Calu3 (cell line): Measurements from ENCODE around the gene STAC3. TPM values are rescaled to one million over a fixed set of nuclear protein-coding genes. Genes with fewer than 3 reads are reported as not detected.

Source experiments
- BruUV-seq: library from RNA; stranded (reverse); fragments of 400-500 nt; replicated peaks from 2 replicates; lab custom pipeline; 2021; lab: Mats Ljungman, UMichigan
- CTCF ChIA-PET: fragments of 300-600 bp; sonication (Branson Sonifier 250); formaldehyde crosslinking; loops from one replicate; lab custom pipeline; 2022; ENCODE audit warnings: antibody characterized with exemption; lab: Charles Lee
- DNase-seq: peaks from one replicate; pipeline ENCODE4 v3.0.0; 2022
- H3K27ac Mint-ChIP-seq: one replicate; pipeline ENCODE4 v1.8.0; 2022; ENCODE audit warnings: mixed read lengths; ENCODE audit not compliant: unreplicated experiment
- H3K27me3 Mint-ChIP-seq: one replicate; pipeline ENCODE4 v1.8.0; 2022; ENCODE audit warnings: mixed read lengths; ENCODE audit not compliant: unreplicated experiment
- H3K36me3 Mint-ChIP-seq: one replicate; pipeline ENCODE4 v1.8.0; 2022; ENCODE audit warnings: mild to moderate bottlenecking, moderate library complexity, mixed read lengths; ENCODE audit not compliant: insufficient read depth, unreplicated experiment
- H3K4me1 Mint-ChIP-seq: one replicate; pipeline ENCODE4 v1.8.0; 2022; ENCODE audit warnings: mild to moderate bottlenecking, low read depth, mixed read lengths; ENCODE audit not compliant: unreplicated experiment
- H3K4me3 Mint-ChIP-seq: one replicate; pipeline ENCODE4 v1.8.0; 2022; ENCODE audit warnings: mild to moderate bottlenecking, low read depth, moderate library complexity, mixed read lengths; ENCODE audit not compliant: unreplicated experiment
- H3K9me3 Mint-ChIP-seq: one replicate; pipeline ENCODE4 v1.8.0; 2022; ENCODE audit warnings: low read depth, mixed read lengths; ENCODE audit not compliant: unreplicated experiment
- intact Hi-C: fragments of 100-400 bp; cut with micrococcal nuclease; formaldehyde crosslinking; loops from one replicate; pipeline ENCODE4 v1.10.0; 2022; ENCODE audit not compliant: unreplicated experiment
- total RNA-seq: library from RNA; stranded (reverse); gene quantifications from 2 replicates; pipeline ENCODE4 v1.2.3, GENCODE V29; 2022
- TF ChIP-seq, protein P1 (sequence below): fragments of 200-600 bp; IDR thresholded peaks from one replicate; pipeline ENCODE4 v1.8.0; 2022; ENCODE audit warnings: antibody characterized with exemption; ENCODE audit not compliant: unreplicated experiment

STAC3 gene
- total RNA-seq, 1 experiment from 2014 or later, result 5.0 TPM

DNA sequence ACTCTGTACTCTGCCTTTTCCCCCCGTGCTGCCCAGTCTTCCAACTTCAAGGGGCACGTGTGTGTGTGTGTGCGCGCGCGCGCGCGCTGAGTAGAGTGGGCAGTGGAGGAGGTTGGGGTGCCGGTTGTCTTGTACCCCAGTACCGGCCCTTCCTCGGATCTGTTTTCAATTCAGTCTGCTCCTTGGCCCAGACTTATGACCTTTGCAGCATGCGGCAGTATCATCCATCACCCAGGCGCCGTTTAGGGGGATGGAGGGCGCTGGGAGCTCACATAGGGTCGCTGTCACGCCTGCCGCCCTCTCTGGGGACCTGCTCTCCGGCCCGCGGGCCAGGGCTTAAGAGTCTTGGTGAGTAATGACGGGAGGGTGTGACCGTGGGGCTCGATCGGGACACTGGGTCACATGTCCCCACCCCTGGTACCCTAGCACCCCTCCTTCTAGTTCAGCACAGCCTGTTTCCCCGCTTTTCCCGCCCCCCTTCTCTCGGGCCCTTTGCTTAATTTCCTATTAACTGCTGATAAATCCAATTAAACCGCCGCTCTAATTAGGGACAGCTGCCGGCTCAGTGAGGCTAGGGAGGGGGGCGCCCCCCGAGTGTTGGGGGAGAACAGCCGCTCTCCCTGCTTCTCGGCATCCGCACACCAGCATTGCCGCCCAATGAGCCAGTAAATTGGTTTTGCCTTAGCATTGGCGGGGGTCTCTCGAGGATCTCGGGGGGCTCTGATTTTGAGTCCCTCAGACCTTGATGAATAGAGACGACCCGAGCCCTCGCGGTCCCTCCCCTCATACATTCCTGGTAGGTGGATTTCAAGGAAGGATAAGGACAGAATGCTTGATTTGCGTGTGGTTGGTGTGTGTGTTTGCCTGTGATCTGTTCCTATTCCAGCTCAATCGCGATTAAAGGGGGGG is 9.3 kb downstream of the STAC3 start:
- CTCF ChIA-PET, result interaction anchor here (1.3 to 2.0 kb wide), 4 partner anchors 10 to 217 kb away, joined by 3 to 13 read pairs (median 6); partner anchors contain the start of gene SHMT2
- TF ChIP-seq, protein P1, sequence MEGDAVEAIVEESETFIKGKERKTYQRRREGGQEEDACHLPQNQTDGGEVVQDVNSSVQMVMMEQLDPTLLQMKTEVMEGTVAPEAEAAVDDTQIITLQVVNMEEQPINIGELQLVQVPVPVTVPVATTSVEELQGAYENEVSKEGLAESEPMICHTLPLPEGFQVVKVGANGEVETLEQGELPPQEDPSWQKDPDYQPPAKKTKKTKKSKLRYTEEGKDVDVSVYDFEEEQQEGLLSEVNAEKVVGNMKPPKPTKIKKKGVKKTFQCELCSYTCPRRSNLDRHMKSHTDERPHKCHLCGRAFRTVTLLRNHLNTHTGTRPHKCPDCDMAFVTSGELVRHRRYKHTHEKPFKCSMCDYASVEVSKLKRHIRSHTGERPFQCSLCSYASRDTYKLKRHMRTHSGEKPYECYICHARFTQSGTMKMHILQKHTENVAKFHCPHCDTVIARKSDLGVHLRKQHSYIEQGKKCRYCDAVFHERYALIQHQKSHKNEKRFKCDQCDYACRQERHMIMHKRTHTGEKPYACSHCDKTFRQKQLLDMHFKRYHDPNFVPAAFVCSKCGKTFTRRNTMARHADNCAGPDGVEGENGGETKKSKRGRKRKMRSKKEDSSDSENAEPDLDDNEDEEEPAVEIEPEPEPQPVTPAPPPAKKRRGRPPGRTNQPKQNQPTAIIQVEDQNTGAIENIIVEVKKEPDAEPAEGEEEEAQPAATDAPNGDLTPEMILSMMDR, result no peak
- H3K36me3 Mint-ChIP-seq, result peaks cover 75% of the 10 kb centered on the region
- H3K27ac Mint-ChIP-seq, result no peak overlapping the region
- no TSS peak for BruUV-seq
- peaks cover 51% of the 10 kb centered on the region for H3K27me3 Mint-ChIP-seq
- DNase-seq, result no peak
- peak overlapping the region; percentile 82 for H3K4me3 Mint-ChIP-seq
- intact Hi-C loops, result no loop called here
- H3K4me1 Mint-ChIP-seq, result peaks cover 30% of the 10 kb centered on the region
- H3K9me3 Mint-ChIP-seq, result no peaks in the 10 kb centered on the region

DNA sequence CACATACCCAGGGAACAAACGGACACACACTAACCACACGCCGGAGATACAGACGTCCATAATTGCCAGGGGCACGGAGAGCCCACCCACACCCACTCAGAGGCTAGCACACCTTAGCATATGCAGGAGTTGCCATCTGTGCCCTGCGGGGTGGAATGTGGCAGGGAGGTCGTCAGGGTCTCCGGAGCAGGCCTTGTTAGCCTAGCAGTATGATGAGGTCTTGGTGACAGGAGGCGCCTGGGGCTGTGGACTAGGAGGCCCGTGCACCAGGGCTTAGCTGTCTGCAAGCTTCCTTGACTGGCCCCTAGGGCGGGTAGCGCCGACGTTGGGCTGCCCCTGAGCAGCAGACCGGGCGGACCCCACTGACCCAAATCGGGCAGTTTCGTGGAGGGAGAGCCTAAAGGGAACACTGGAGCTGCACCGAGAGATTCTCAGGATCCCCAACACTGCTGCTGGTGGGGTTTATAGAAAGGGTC is 10.0 kb downstream of the STAC3 start:
- BruUV-seq, result no TSS peak
- DNase-seq, result no peak
- TF ChIP-seq, protein P1, result no peak
- Mint-ChIP-seq H3K36me3 (peaks cover 80% of the 10 kb centered on the region), H3K27ac (peak overlapping the region; percentile 40), H3K27me3 (peaks cover 51% of the 10 kb centered on the region), H3K4me3 (peak overlapping the region; percentile 82), H3K9me3 (no peaks in the 10 kb centered on the region), H3K4me1 (peaks cover 30% of the 10 kb centered on the region)
- CTCF ChIA-PET, result interaction anchor here (0.6 to 2.2 kb wide), 3 partner anchors 11 to 275 kb away, joined by 3 to 14 read pairs (median 3); partner anchors contain the start of gene SHMT2
- intact Hi-C loops, result loop anchor here (1.0 kb wide), 1 partner anchor 28 kb away; no protein-coding TSS in a partner anchor

DNA sequence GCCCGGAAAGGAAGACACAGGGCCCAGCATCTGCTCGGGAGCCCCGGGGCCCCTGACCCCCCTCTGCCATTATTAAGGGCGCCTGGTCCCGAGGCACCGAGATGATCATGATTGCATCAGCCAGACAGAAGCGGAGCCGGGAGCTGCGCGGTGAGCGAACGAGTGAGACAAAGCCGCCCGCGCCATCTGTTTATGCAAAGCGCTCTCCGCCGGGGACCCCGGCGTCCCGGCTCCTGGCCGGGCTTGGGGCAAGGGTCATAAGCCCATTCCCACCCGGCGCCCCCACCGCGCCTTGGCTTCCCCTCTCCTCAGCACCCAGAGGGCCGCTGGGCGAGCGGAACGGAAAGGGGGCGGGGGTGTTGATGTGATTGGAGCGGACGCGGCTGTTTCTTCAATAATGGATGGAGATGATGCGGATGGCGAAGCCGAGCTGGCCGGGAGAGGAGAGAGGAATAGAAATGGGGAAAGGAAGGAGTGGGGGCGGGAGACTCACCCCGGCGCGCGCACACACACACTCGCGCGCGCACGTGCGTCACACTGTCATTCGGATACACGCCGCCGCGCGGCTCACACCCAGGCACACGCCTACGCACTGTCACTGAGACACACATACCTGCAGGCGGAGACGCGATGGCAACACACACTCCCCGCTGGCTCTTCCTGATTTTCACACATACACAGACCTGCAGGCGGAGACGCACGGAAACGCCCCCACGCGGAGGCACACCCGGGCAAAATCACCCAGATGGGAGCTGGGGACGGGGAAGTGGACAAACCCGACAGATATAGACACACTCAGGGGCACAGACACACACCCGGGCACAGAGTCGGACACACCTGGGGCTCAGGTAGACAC is 10.7 kb downstream of the STAC3 start:
- Mint-ChIP-seq H3K27ac (peak overlapping the region; percentile 40), H3K4me1 (peaks cover 30% of the 10 kb centered on the region), H3K27me3 (peaks cover 51% of the 10 kb centered on the region), H3K4me3 (peak overlapping the region; percentile 82), H3K9me3 (no peaks in the 10 kb centered on the region), H3K36me3 (peaks cover 85% of the 10 kb centered on the region)
- BruUV-seq, result no TSS peak
- CTCF ChIA-PET, result interaction anchor here (0.6 to 2.2 kb wide), 5 partner anchors 11 to 276 kb away, joined by 3 to 14 read pairs (median 3); partner anchors contain the start of gene SHMT2
- intact Hi-C loops, result loop anchor here (1.0 kb wide), 1 partner anchor 27 kb away; no protein-coding TSS in a partner anchor
- DNase-seq, result peak; percentile 66
- TF ChIP-seq, protein P1, result no peak
